Endothelial cell of hepatic sinusoid (primary cell): Measurements from ENCODE around the gene CLDN24.

Experiments used
- in situ Hi-C: cut with HindIII; loops from 2 replicates; pipeline ENCODE4 v1.10.0; 2017; ENCODE audit warnings: low sequenced_read_pairs

The CLDN24 gene

GRCh38 chr4:183348136-183348535 is 25.9 kb upstream of the CLDN24 start:
- in situ Hi-C loops = no loop called here

GRCh38 chr4:183347566-183347965 is 25.3 kb upstream of the CLDN24 start:
- in situ Hi-C loops = no loop called here

- in situ Hi-C loops = no loop called here
Measured at GRCh38 chr4:183347146-183347545, 24.9 kb upstream of the CLDN24 start.

GRCh38 chr4:183345261-183345660 is 23.0 kb upstream of the CLDN24 start:
- in situ Hi-C loops = no loop called here

GRCh38 chr4:183344523-183345255 is 22.5 kb upstream of the CLDN24 start:
- in situ Hi-C loops = no loop called here

- in situ Hi-C loops = no loop called here
Measured at GRCh38 chr4:183343730-183344129, 21.5 kb upstream of the CLDN24 start.

GRCh38 chr4:183342541-183343533 is 20.6 kb upstream of the CLDN24 start:
- in situ Hi-C loops = no loop called here

GRCh38 chr4:183337833-183338232 is 15.6 kb upstream of the CLDN24 start:
- in situ Hi-C loops = no loop called here

GRCh38 chr4:183337349-183337748 is 15.1 kb upstream of the CLDN24 start:
- in situ Hi-C loops = no loop called here

- in situ Hi-C loops = no loop called here
Measured at GRCh38 chr4:183335369-183335940, 13.2 kb upstream of the CLDN24 start.

GRCh38 chr4:183333983-183334382 is 11.8 kb upstream of the CLDN24 start:
- in situ Hi-C loops = no loop called here

- in situ Hi-C loops = no loop called here
Measured at GRCh38 chr4:183333202-183333601, 11.0 kb upstream of the CLDN24 start.

GRCh38 chr4:183332447-183332846 is 10.2 kb upstream of the CLDN24 start:
- in situ Hi-C loops = no loop called here

- in situ Hi-C loops = no loop called here
Measured at GRCh38 chr4:183330841-183331240, 8.6 kb upstream of the CLDN24 start.

GRCh38 chr4:183329954-183330742 is 7.9 kb upstream of the CLDN24 start:
- in situ Hi-C loops = loop anchor here (5.0 kb wide), 1 partner anchor 57 kb away; no protein-coding TSS in a partner anchor

GRCh38 chr4:183329244-183329643 is 7.0 kb upstream of the CLDN24 start:
- in situ Hi-C loops = loop anchor here (5.0 kb wide), 1 partner anchor 58 kb away; no protein-coding TSS in a partner anchor

GRCh38 chr4:183328832-183329231 is 6.6 kb upstream of the CLDN24 start:
- in situ Hi-C loops = loop anchor here (5.0 kb wide), 1 partner anchor 58 kb away; no protein-coding TSS in a partner anchor

GRCh38 chr4:183327827-183328226 is 5.6 kb upstream of the CLDN24 start:
- in situ Hi-C loops = loop anchor here (5.0 kb wide), 1 partner anchor 59 kb away; no protein-coding TSS in a partner anchor

GRCh38 chr4:183326853-183327252 is 4.6 kb upstream of the CLDN24 start:
- in situ Hi-C loops = loop anchor here (5.0 kb wide), 1 partner anchor 60 kb away; no protein-coding TSS in a partner anchor

- in situ Hi-C loops = loop anchor here (5.0 kb wide), 1 partner anchor 61 kb away; no protein-coding TSS in a partner anchor
Measured at GRCh38 chr4:183326387-183326786, 4.2 kb upstream of the CLDN24 start.
